K562 (cell line): ENCODE data around the gene CKS2. TPM values are rescaled to one million over a fixed set of nuclear protein-coding genes. Genes with fewer than 3 reads are reported as not detected.

Source experiments
- ATAC-seq: fragments of 200-7000 bp; cut with Tn5 transposase; 3 replicates; pipeline ENCODE4 v1.9.1; 2020; ENCODE audit warnings: moderate library complexity
- BruUV-seq: library from RNA; stranded (reverse); fragments of 400-500 nt; replicated peaks from 2 replicates; lab custom pipeline; 2021; lab: Mats Ljungman, UMichigan
- CTCF ChIA-PET: fragments of 300-600 bp; formaldehyde crosslinking; extraction: SDS; loops from one replicate; lab custom pipeline; 2021; ENCODE audit warnings: low intra/inter-chr PET ratio; lab: Yijun Ruan, JAX
- POLR2A ChIA-PET: fragments of 300-600, 350-650 bp; sonication (Branson Sonifier 250); formaldehyde crosslinking; extraction: SDS; loops from one replicate; lab custom pipeline; 2021; ENCODE audit warnings: antibody characterized with exemption, inconsistent platforms; lab: Yijun Ruan, JAX
- DNase-seq, 4 experiments: peaks; one replicate each; pipeline versions ENCODE4 v3.0.0 to v3.0.0-alpha.2; 2011 to 2018; ENCODE audit warnings: low spot score in 3 of 4, mixed read lengths in 3 of 4; ENCODE audit errors: extremely low read depth in 1 of 4
- FAIRE-seq: peaks from 2 replicates; lab custom pipeline; 2011; peaks lifted over from hg19 to GRCh38; lab: Jason Lieb, UNC
- H2AFZ ChIP-seq: 2 replicates; pipeline ENCODE4 v1.6.0; 2011; ENCODE audit warnings: low read depth, low read length, control low read depth, inconsistent platforms
- H3K27ac ChIP-seq: fragments of 200-600 bp; 3 replicates; pipeline ENCODE4 v1.8.0; 2011; ENCODE audit warnings: low read depth, mild to moderate bottlenecking, control low read depth, inconsistent platforms, low read length, moderate library complexity, mixed read lengths; ENCODE audit errors: extremely low read depth
- H3K27me3 ChIP-seq, 2 experiments: fragments of 300-600 bp in 1 of 2; 2 replicates in 1 of 2; 3 replicates in 1 of 2; pipeline versions ENCODE4 v1.6.0 to v1.8.0; 2011; ENCODE audit warnings: inconsistent platforms in 2 of 2, low read length in 2 of 2, mild to moderate bottlenecking in 1 of 2, mixed read lengths in 1 of 2, moderate library complexity in 1 of 2; ENCODE audit not compliant: control insufficient read depth in 2 of 2, insufficient read depth in 2 of 2
- H3K36me3 ChIP-seq: fragments of 300-600 bp; 3 replicates; pipeline ENCODE4 v1.8.0; 2011; ENCODE audit warnings: mild to moderate bottlenecking, low read length, inconsistent platforms; ENCODE audit not compliant: control insufficient read depth, insufficient read depth
- H3K4me1 ChIP-seq, 2 experiments: fragments of 200-600 bp in 1 of 2; replicated peaks in 1 of 2; 2 replicates in 1 of 2; 3 replicates in 1 of 2; pipeline versions ENCODE4 v1.5.1 to v1.8.0; 2011; ENCODE audit warnings: inconsistent platforms in 2 of 2, low read length in 2 of 2, mild to moderate bottlenecking in 1 of 2, mixed read lengths in 1 of 2, moderate library complexity in 1 of 2; ENCODE audit not compliant: control insufficient read depth in 2 of 2, insufficient read depth in 2 of 2
- H3K4me2 ChIP-seq: 2 replicates; pipeline ENCODE4 v1.6.1; 2011; ENCODE audit warnings: low read length, control low read depth, inconsistent platforms, mixed read lengths; ENCODE audit not compliant: insufficient read depth
- H3K4me3 ChIP-seq: fragments of 200-600 bp; sonication (generic), shearing (Covaris generic); 2 replicates; pipeline ENCODE4 v1.5.1; 2016; ENCODE audit warnings: control low read depth, inconsistent platforms
- H3K79me2 ChIP-seq: fragments of 200-600 bp; 3 replicates; pipeline ENCODE4 v1.8.0; 2011; ENCODE audit warnings: low read length, inconsistent platforms; ENCODE audit not compliant: control insufficient read depth, insufficient read depth
- H3K9ac ChIP-seq, 2 experiments: 2 replicates each; pipeline versions ENCODE4 v1.6.0 to v1.6.1; 2011; ENCODE audit warnings: low read depth in 2 of 2, low read length in 2 of 2, control low read depth in 1 of 2, inconsistent platforms in 1 of 2, mild to moderate bottlenecking in 1 of 2, mixed read lengths in 1 of 2; ENCODE audit not compliant: insufficient read depth in 1 of 2
- H3K9me1 ChIP-seq: one replicate; pipeline ENCODE4 v1.6.0; 2011; ENCODE audit warnings: inconsistent platforms, mild to moderate bottlenecking, low read length, moderate library complexity; ENCODE audit not compliant: control insufficient read depth, insufficient read depth
- H3K9me3 ChIP-seq: replicated peaks from 2 replicates; pipeline ENCODE4 v1.5.1; 2011; ENCODE audit warnings: low read depth, low read length, inconsistent platforms; ENCODE audit not compliant: control insufficient read depth, insufficient read depth
- H4K20me1 ChIP-seq: replicated peaks from 2 replicates; pipeline ENCODE4 v1.6.1; 2011; ENCODE audit warnings: low read length, inconsistent platforms, mixed read lengths; ENCODE audit not compliant: control insufficient read depth, insufficient read depth
- AFF1 ChIP-seq, 2 experiments: fragments of 450-650 bp; IDR thresholded peaks; 2 replicates each; pipeline ENCODE4 v1.6.1; 2018; ENCODE audit warnings: mild to moderate bottlenecking in 2 of 2, low read depth in 1 of 2; ENCODE audit not compliant: partially characterized antibody in 2 of 2
- DACH1 ChIP-seq: fragments of 450-650 bp; IDR thresholded peaks from 2 replicates; pipeline ENCODE4 v1.6.1; 2018; ENCODE audit not compliant: partially characterized antibody
- HDGF ChIP-seq: fragments of 450-650 bp; IDR thresholded peaks from 2 replicates; pipeline ENCODE4 v1.6.1; 2016
- ILK ChIP-seq: fragments of 450-650 bp; IDR thresholded peaks from 2 replicates; pipeline ENCODE4 v1.6.1; 2016; ENCODE audit warnings: missing genetic modification characterization, low read depth, mild to moderate bottlenecking, missing compliant biosample characterization, moderate library complexity, borderline replicate concordance
- KDM1A ChIP-seq, 2 experiments: fragments of 450-650 bp; IDR thresholded peaks; 2 replicates each; pipeline ENCODE4 v1.6.1; 2016; ENCODE audit warnings: mild to moderate bottlenecking in 2 of 2
- KHSRP ChIP-seq: fragments of 450-650 bp; IDR thresholded peaks from 2 replicates; pipeline ENCODE4 v1.6.1; 2017
- MTF1 ChIP-seq: fragments of 250-450 bp; sonication (Bioruptor Pico); IDR thresholded peaks from 2 replicates; pipeline ENCODE4 v1.9.0; 2021; ENCODE audit warnings: moderate library complexity, mild to moderate bottlenecking, inconsistent platforms, borderline replicate concordance
- RBM22 ChIP-seq: fragments of 200-400 bp; formaldehyde crosslinking; IDR thresholded peaks from 2 replicates; pipeline ENCODE4 v1.6.1; 2018; ENCODE audit warnings: low read length, low read depth; ENCODE audit not compliant: poor library complexity, severe bottlenecking
- SIX5 ChIP-seq, 2 experiments: IDR thresholded peaks; 2 replicates each; pipeline ENCODE4 v1.6.1; 2011; ENCODE audit warnings: low read length in 2 of 2, borderline replicate concordance in 1 of 2, low read depth in 1 of 2, mild to moderate bottlenecking in 1 of 2, moderate library complexity in 1 of 2; ENCODE audit not compliant: insufficient read depth in 1 of 2
- SMAD2 ChIP-seq: fragments of 150-350 bp; IDR thresholded peaks from 2 replicates; pipeline ENCODE4 v1.6.1; 2014; ENCODE audit warnings: low read depth, mild to moderate bottlenecking, low read length
- SMC3 ChIP-seq: conservative IDR thresholded peaks from 2 replicates; pipeline ENCODE4 v1.6.1; 2011; ENCODE audit warnings: low read depth, low read length, improper control_type of control experiment; ENCODE audit not compliant: insufficient read depth
- TGIF2 ChIP-seq: sonication (generic); formaldehyde crosslinking; IDR thresholded peaks from 2 replicates; pipeline ENCODE4 v1.8.1; 2022; ENCODE audit warnings: mild to moderate bottlenecking, missing genetic modification reagents, moderate library complexity
- ZBTB12 ChIP-seq: fragments of 250-450 bp; sonication (Bioruptor Pico); IDR thresholded peaks from 2 replicates; pipeline ENCODE4 v1.4.0; 2020
- ZC3H11A ChIP-seq: IDR thresholded peaks from 2 replicates; pipeline ENCODE4 v1.6.1; 2012; ENCODE audit warnings: low read depth, low read length, improper control_type of control experiment
- ZNF143 ChIP-seq: sonication (generic); formaldehyde crosslinking; IDR thresholded peaks from 2 replicates; pipeline ENCODE4 v1.9.0; 2022; ENCODE audit warnings: mild to moderate bottlenecking, missing genetic modification reagents
- ZNF263 ChIP-seq: sonication (generic); formaldehyde crosslinking; IDR thresholded peaks from 2 replicates; pipeline ENCODE4 v1.8.0; 2022; ENCODE audit warnings: mild to moderate bottlenecking, missing genetic modification reagents, borderline replicate concordance
- ZNF311 ChIP-seq: fragments of 250-450 bp; sonication (Bioruptor Pico); IDR thresholded peaks from 2 replicates; pipeline ENCODE4 v1.4.0; 2020; ENCODE audit warnings: mild to moderate bottlenecking, moderate library complexity
- WGBS: fragments of 100-300 bp; shearing (Covaris generic); methylation state at CpG from one replicate; pipeline ENCODE4 v1.1.6; 2016; ENCODE audit warnings: low coverage, mixed read lengths; ENCODE audit not compliant: insufficient coverage; ENCODE audit errors: missing lambda C conversion rate; 5-methylcytosine and 5-hydroxymethylcytosine counted together
- in situ Hi-C: fragments of 300-500 bp; cut with MboI; formaldehyde crosslinking; loops from 4 replicates; pipeline ENCODE4 v1.15.0; 2018; ENCODE audit warnings: inconsistent platforms, mixed read lengths
- intact Hi-C: fragments of 100-400 bp; cut with micrococcal nuclease; formaldehyde crosslinking; loops from 2 replicates; pipeline ENCODE4 v1.14.2; 2022
- polyA plus RNA-seq, 8 experiments: library from polyadenylated mRNA; depleted of rRNA in 4 of 8; stranded (reverse) in 5 of 8; unstranded in 3 of 8; fragments of >200 nt; fragmentation: Nextera tagmentation in 2 of 8; fragmentation: Illumina TruSeq in 1 of 8; extraction: Ambion mirVana in 2 of 8; extraction: Trizol in 1 of 8; gene quantifications; 2 replicates each; pipeline versions ENCODE4 v1.2.1 to v1.2.3, GENCODE V29; 2011 to 2014; ENCODE audit warnings: inconsistent platforms in 1 of 8, missing spikeins in 1 of 8
- total RNA-seq, 7 experiments: library from RNA; depleted of rRNA in 6 of 7; stranded (reverse); fragments of >200 nt in 6 of 7; fragmentation: Illumina TruSeq in 2 of 7; extraction: Trizol in 2 of 7; gene quantifications; 2 replicates each; pipeline versions ENCODE4 v1.2.1 to v1.2.3, GENCODE V29; 2011 to 2021; ENCODE audit warnings: low replicate concordance in 1 of 7

The CKS2 gene
- total and polyA plus RNA-seq, 9 of the 15 experiments (the other 6 are each of a cell fraction or from before 2014, with no cell fraction given): 123 to 941 (median 321) TPM

GRCh38 chr9:89352874-89353649 lies 42.1 kb downstream of the CKS2 start (continued):
- no peak for TF ChIP-seq SMC3

- no TSS peak for BruUV-seq
- Histone ChIP-seq H4K20me1 (no peaks in the 10 kb centered on the region), H3K9ac (no peak overlapping the region), H3K9me3 (no peaks in the 10 kb centered on the region), H2AFZ (no peak overlapping the region), H3K4me2 (no peak overlapping the region), H3K9me1 (no peaks in the 10 kb centered on the region), H3K27ac (no peak overlapping the region), H3K36me3 (peaks cover 80% of the 10 kb centered on the region; the same call in 2 of the 3 replicates), H3K27me3 (no peaks in the 10 kb centered on the region), H3K4me3 (no peak overlapping the region), H3K4me1 (no peaks in the 10 kb centered on the region), H3K79me2 (no peaks in the 10 kb centered on the region)
- intact Hi-C loops: no loop called here
- ChIA-PET POLR2A (no interaction called here), CTCF (no interaction called here)
- in situ Hi-C loops: no loop called here
- WGBS: 70% methylated on average over 3 of the region's 3 CpGs
- no peak for ATAC-seq
- DNase-seq: no peak
- FAIRE-seq: no peak
- TF ChIP-seq SMAD2: no peak
- TF ChIP-seq AFF1 (IDR thresholded peaks at IDR 0.05; ENCODE audit: low read depth in 1 of 2, partially characterized antibody in 2 of 2): no peak
- TF ChIP-seq ZNF263 (CRISPR knock-in tag): no peak
- TF ChIP-seq ZC3H11A: no peak
- no peak for TF ChIP-seq RBM22
- no peak for TF ChIP-seq MTF1 (CRISPR knock-in tag)
- TF ChIP-seq SIX5 (IDR thresholded peaks at IDR 0.05; ENCODE audit: borderline replicate concordance in 1 of 2, insufficient read depth in 1 of 2, low read depth in 1 of 2, low read length in 2 of 2): no peak
- TF ChIP-seq ZBTB12: no peak
- TF ChIP-seq TGIF2 (CRISPR knock-in tag): no peak
- TF ChIP-seq KDM1A (IDR thresholded peaks at IDR 0.05): no peak
- TF ChIP-seq ILK (tag): no peak
- no peak for TF ChIP-seq ZNF143 (CRISPR knock-in tag)
- TF ChIP-seq KHSRP: no peak
- TF ChIP-seq ZNF311: no peak
- no peak for TF ChIP-seq HDGF
- TF ChIP-seq DACH1: no peak
These were observed 43.0 kb downstream of the CKS2 start for GRCh38 chr9:89353989-89354388.
